CD4-positive, CD25-positive, alpha-beta regulatory T cell (primary cell): ENCODE measurements around the gene WASL. TPM values are rescaled to one million over a fixed set of nuclear protein-coding genes. Genes with fewer than 3 reads are reported as not detected.

Source experiments
- ATAC-seq, 2 donors: fragments of 150-1000 bp; cut with Tn5 transposase; one replicate each; pipeline ENCODE4 v1.10.0; 2021; ENCODE audit warnings: low read depth in 2 of 2, moderate number of reproducible peaks in 2 of 2, moderate library complexity in 1 of 2
- DNase-seq, 3 donors: peaks; one replicate each; pipeline versions ENCODE4 v3.0.0 to v3.0.0-alpha.2; 2012 to 2022; ENCODE audit warnings: mixed read lengths in 1 of 3
- H3K27ac ChIP-seq: one replicate; pipeline ENCODE4 v1.7.0; 2013; ENCODE audit warnings: mild to moderate bottlenecking, low read length; ENCODE audit not compliant: insufficient read depth, poor library complexity, severe bottlenecking
- H3K27me3 ChIP-seq: one replicate; pipeline ENCODE4 v1.7.0; 2013; ENCODE audit warnings: low read length; ENCODE audit not compliant: control insufficient read depth, insufficient read depth
- H3K36me3 ChIP-seq: one replicate; pipeline ENCODE4 v1.7.0; 2013; ENCODE audit warnings: mild to moderate bottlenecking, low read length, moderate library complexity; ENCODE audit not compliant: control insufficient read depth, insufficient read depth
- H3K4me1 ChIP-seq: 2 replicates; pipeline ENCODE4 v1.7.0; 2013; ENCODE audit warnings: mild to moderate bottlenecking, low read length; ENCODE audit not compliant: insufficient read depth, control insufficient read depth, poor library complexity, severe bottlenecking
- H3K4me3 ChIP-seq: one replicate; pipeline ENCODE4 v1.7.0; 2013; ENCODE audit warnings: low read depth, mild to moderate bottlenecking, low read length, moderate library complexity
- H3K9me3 ChIP-seq, 2 experiments: 1 replicate in 1 of 2; 2 replicates in 1 of 2; pipeline ENCODE4 v1.7.0; 2013; ENCODE audit warnings: low read length in 2 of 2, mild to moderate bottlenecking in 1 of 2, moderate library complexity in 1 of 2; ENCODE audit not compliant: control insufficient read depth in 2 of 2
- H3K27ac Mint-ChIP-seq, 3 donors: one replicate each; pipeline ENCODE4 v1.8.0; 2020 to 2022; ENCODE audit warnings: mild to moderate bottlenecking in 3 of 3, mixed read lengths in 3 of 3, moderate library complexity in 2 of 3
- H3K27me3 Mint-ChIP-seq: one replicate; pipeline ENCODE4 v1.8.0; 2022; ENCODE audit warnings: mild to moderate bottlenecking, mixed read lengths
- H3K36me3 Mint-ChIP-seq: one replicate; pipeline ENCODE4 v1.8.0; 2020; ENCODE audit warnings: mixed read lengths
- H3K4me1 Mint-ChIP-seq, 4 donors: one replicate each; pipeline ENCODE4 v1.8.0; 2020 to 2022; ENCODE audit warnings: mixed read lengths in 4 of 4, mild to moderate bottlenecking in 1 of 4
- H3K4me3 Mint-ChIP-seq, 4 donors: one replicate each; pipeline ENCODE4 v1.8.0; 2020 to 2022; ENCODE audit warnings: mild to moderate bottlenecking in 4 of 4, mixed read lengths in 4 of 4, moderate library complexity in 3 of 4
- H3K9me3 Mint-ChIP-seq, 7 donors: one replicate each; pipeline ENCODE4 v1.8.0; 2020 to 2022; ENCODE audit warnings: mixed read lengths in 7 of 7, mild to moderate bottlenecking in 3 of 7, moderate library complexity in 2 of 7
- polyA plus RNA-seq, 4 donors: library from polyadenylated mRNA; unstranded; fragments of 300-500 nt; fragmentation: Illumina TruSeq; gene quantifications; one replicate each; pipeline ENCODE4 v1.2.3, GENCODE V29; 2021
- total RNA-seq: library from RNA; stranded (reverse); gene quantifications from one replicate; pipeline ENCODE4 v1.2.3, GENCODE V29; 2022

Gene WASL
- total and polyA plus RNA-seq, 5 donors from 2014 or later = 1.4 to 10.2 (median 1.9) TPM

- no peak for ATAC-seq
- Histone ChIP-seq H3K9me3 (no peaks in the 10 kb centered on the region), H3K36me3 (peaks cover 11% of the 10 kb centered on the region), H3K27ac (no peak overlapping the region), H3K4me3 (no peak overlapping the region), H3K27me3 (no peaks in the 10 kb centered on the region), H3K4me1 (peaks cover 29% of the 10 kb centered on the region)
- H3K4me3 Mint-ChIP-seq = peak overlapping the region in 2 of 4 donors; percentile 0 to 5
- peaks cover 13% of the 10 kb centered on the region for H3K36me3 Mint-ChIP-seq
- H3K4me1 Mint-ChIP-seq = peaks cover 30 to 64% (median 50%) of the 10 kb centered on the region in 4 donors
- peak overlapping the region in 1 of 3 donors; percentile 6 for H3K27ac Mint-ChIP-seq
- no peak for DNase-seq
- no peaks in the 10 kb centered on the region for H3K9me3 Mint-ChIP-seq
- no peaks in the 10 kb centered on the region for H3K27me3 Mint-ChIP-seq
Measured at GRCh38 chr7:123712619-123713018, 36.2 kb downstream of the WASL start.

GRCh38 chr7:123711832-123712293 is 36.9 kb downstream of the WASL start:
- Mint-ChIP-seq H3K9me3 (no peaks in the 10 kb centered on the region), H3K27me3 (no peaks in the 10 kb centered on the region)
- peak; percentile 85 to 86 for ATAC-seq

GRCh38 chr7:123710683-123711082 is 38.1 kb downstream of the WASL start:
- H3K27me3 ChIP-seq = no peaks in the 10 kb centered on the region
- Mint-ChIP-seq H3K9me3 (no peaks in the 10 kb centered on the region), H3K27ac (no peak overlapping the region), H3K4me1 (peaks cover 30 to 50% (median 47%) of the 10 kb centered on the region in 4 donors), H3K27me3 (no peaks in the 10 kb centered on the region), H3K4me3 (no peak overlapping the region), H3K36me3 (peaks cover 20% of the 10 kb centered on the region)
- H3K9me3 ChIP-seq = no peaks in the 10 kb centered on the region
- no peak overlapping the region for H3K4me3 ChIP-seq
- peaks cover 27% of the 10 kb centered on the region for H3K4me1 ChIP-seq
- DNase-seq (peak in 1 of 3 donors; percentile 17), ATAC-seq (no peak)
- H3K27ac ChIP-seq = no peak overlapping the region
- peaks cover 21% of the 10 kb centered on the region for H3K36me3 ChIP-seq

More at GRCh38 chr7:123711832-123712293, 36.9 kb downstream of the WASL start:
- Mint-ChIP-seq H3K4me3 (peak overlapping the region in 3 of 4 donors; percentile 32 to 73 (median 34)), H3K27ac (peak overlapping the region in 1 of 3 donors; percentile 10), H3K36me3 (peaks cover 14% of the 10 kb centered on the region), H3K4me1 (peaks cover 30 to 58% (median 48%) of the 10 kb centered on the region in 4 donors)
- peaks cover 29% of the 10 kb centered on the region for H3K4me1 ChIP-seq
- H3K27ac ChIP-seq = no peak overlapping the region
- no peaks in the 10 kb centered on the region for H3K9me3 ChIP-seq
- peak overlapping the region; percentile 37 for H3K4me3 ChIP-seq
- peak in 1 of 3 donors; percentile 78 for DNase-seq
- H3K27me3 ChIP-seq = no peaks in the 10 kb centered on the region
- peaks cover 17% of the 10 kb centered on the region for H3K36me3 ChIP-seq

GRCh38 chr7:123709525-123709924 is 39.3 kb downstream of the WASL start:
- Mint-ChIP-seq H3K36me3 (peaks cover 24% of the 10 kb centered on the region), H3K4me1 (peaks cover 29 to 44% (median 36%) of the 10 kb centered on the region in 4 donors), H3K27ac (no peak overlapping the region), H3K27me3 (no peaks in the 10 kb centered on the region), H3K9me3 (no peaks in the 10 kb centered on the region), H3K4me3 (no peak overlapping the region)
- no peak overlapping the region for H3K4me3 ChIP-seq
- no peak for DNase-seq
- peaks cover 32% of the 10 kb centered on the region for H3K36me3 ChIP-seq
- peaks cover 24% of the 10 kb centered on the region for H3K4me1 ChIP-seq
- H3K27ac ChIP-seq = no peak overlapping the region
- no peaks in the 10 kb centered on the region for H3K9me3 ChIP-seq
- no peak for ATAC-seq
- no peaks in the 10 kb centered on the region for H3K27me3 ChIP-seq

- H3K27me3 Mint-ChIP-seq = no peaks in the 10 kb centered on the region
- H3K27ac Mint-ChIP-seq = peak overlapping the region in 1 of 3 donors; percentile 20
- no peak for ATAC-seq
- no peak for DNase-seq
- no peak overlapping the region for H3K4me3 Mint-ChIP-seq
- peaks cover under 1 to 8% (median 6%) of the 10 kb centered on the region in 4 donors for H3K4me1 Mint-ChIP-seq
- Histone ChIP-seq H3K27ac (no peak overlapping the region), H3K36me3 (peaks cover 49% of the 10 kb centered on the region), H3K4me1 (peaks cover 2% of the 10 kb centered on the region), H3K9me3 (no peaks in the 10 kb centered on the region), H3K27me3 (no peaks in the 10 kb centered on the region), H3K4me3 (no peak overlapping the region)
- H3K36me3 Mint-ChIP-seq = peaks cover 27% of the 10 kb centered on the region
- no peaks in the 10 kb centered on the region for H3K9me3 Mint-ChIP-seq
Measured at GRCh38 chr7:123705211-123705901, 43.4 kb downstream of the WASL start.

- DNase-seq (no peak), ATAC-seq (no peak)
- H3K27me3 Mint-ChIP-seq = no peaks in the 10 kb centered on the region
- H3K27me3 ChIP-seq = no peaks in the 10 kb centered on the region
- no peak overlapping the region for H3K4me3 Mint-ChIP-seq
- no peak overlapping the region for H3K27ac ChIP-seq
- H3K36me3 Mint-ChIP-seq = peaks cover 21% of the 10 kb centered on the region
- H3K4me1 ChIP-seq = no peaks in the 10 kb centered on the region
- peaks cover 41% of the 10 kb centered on the region for H3K36me3 ChIP-seq
- H3K9me3 Mint-ChIP-seq = no peaks in the 10 kb centered on the region
- H3K4me1 Mint-ChIP-seq = no peaks in the 10 kb centered on the region
- H3K27ac Mint-ChIP-seq = peak overlapping the region in 1 of 3 donors; percentile 40
- no peak overlapping the region for H3K4me3 ChIP-seq
- no peaks in the 10 kb centered on the region for H3K9me3 ChIP-seq
Measured at GRCh38 chr7:123695944-123696677, 52.7 kb downstream of the WASL start.

- DNase-seq (no peak), ATAC-seq (no peak)
- H3K27ac Mint-ChIP-seq = no peak overlapping the region
- no peaks in the 10 kb centered on the region for H3K9me3 Mint-ChIP-seq
- H3K36me3 ChIP-seq = peaks cover 50% of the 10 kb centered on the region
- H3K9me3 ChIP-seq = no peaks in the 10 kb centered on the region
- no peak overlapping the region for H3K4me3 ChIP-seq
- no peak overlapping the region for H3K27ac ChIP-seq
- no peak overlapping the region for H3K4me3 Mint-ChIP-seq
- no peaks in the 10 kb centered on the region for H3K27me3 ChIP-seq
- H3K4me1 Mint-ChIP-seq = peaks cover 0 to under 1% (median 0%) of the 10 kb centered on the region in 4 donors
- no peaks in the 10 kb centered on the region for H3K27me3 Mint-ChIP-seq
- no peaks in the 10 kb centered on the region for H3K4me1 ChIP-seq
- peaks cover 27% of the 10 kb centered on the region for H3K36me3 Mint-ChIP-seq
Measured at GRCh38 chr7:123692471-123692877, 56.3 kb downstream of the WASL start.
